Measurements from ENCODE around the gene EMC1. TPM values are rescaled to one million over a fixed set of nuclear protein-coding genes. Genes with fewer than 3 reads are reported as not detected.

EMC1 gene
- polyA plus RNA-seq, 1 of the 3 experiments (the other 2 are of a cell fraction) = 87.6 TPM

- Histone ChIP-seq H3K4me3 (ENCODE audit: low read depth in 2 of 2, low read length in 1 of 2) (no peak overlapping the region), H3F3A (replicated peaks; ENCODE audit: insufficient read depth) (peaks cover 10% of the 10 kb centered on the region), H3K36me3 (replicated peaks in 1 of 2; ENCODE audit: control insufficient read depth in 1 of 2, insufficient read depth in 2 of 2, low read length in 1 of 2) (peaks cover 80 to 84% of the 10 kb centered on the region in 2 experiments), H3K4me1 (ENCODE audit: control insufficient read depth in 1 of 2, insufficient read depth in 2 of 2, low read depth in 1 of 2, low read length in 1 of 2) (no peaks in the 10 kb centered on the region), H2AFZ (ENCODE audit: low read depth) (no peak overlapping the region), H3K27me3 (ENCODE audit: insufficient read depth) (no peaks in the 10 kb centered on the region), H3K4me2 (no peak overlapping the region), H3K9me3 (no peaks in the 10 kb centered on the region), H3K79me2 (ENCODE audit: insufficient read depth) (no peaks in the 10 kb centered on the region; the same call in 1 of the 2 replicates), H3K27ac (ENCODE audit: low read depth in 2 of 2, low read length in 1 of 2) (no peak overlapping the region), H4K20me1 (ENCODE audit: insufficient read depth) (0 out of 2 replicates have a peak, but pooled peaks cover 3% of the 10 kb centered on the region), H3K9ac (no peak overlapping the region), H3K9me2 (no peaks in the 10 kb centered on the region)
- no peak for DNase-seq
- ChIA-PET POLR2A (no interaction called here), CTCF (interaction anchor here (0.6 to 1.8 kb wide), 4 partner anchors 49 to 473 kb away, joined by 3 to 4 read pairs (median 3); no protein-coding TSS in a partner anchor)
- TF ChIP-seq ELF1 (IDR thresholded peaks at IDR 0.05) = no peak
- no peak for TF ChIP-seq YY1 (IDR thresholded peaks at IDR 0.05; ENCODE audit: low read depth)
- TF ChIP-seq USF2 (IDR thresholded peaks at IDR 0.05; ENCODE audit: borderline replicate concordance, low read depth, low read length) = no peak
- no peak for TF ChIP-seq MXI1 (IDR thresholded peaks at IDR 0.05; ENCODE audit: low read depth, low read length)
- no peak for TF ChIP-seq FOSL2 (IDR thresholded peaks at IDR 0.05; ENCODE audit: borderline replicate concordance, low read depth)
- TF ChIP-seq FOXM1 (IDR thresholded peaks at IDR 0.05; ENCODE audit: low read depth) = no peak
- no peak for TF ChIP-seq ZBTB33 (IDR thresholded peaks at IDR 0.05; ENCODE audit: borderline replicate concordance, low read depth)
- TF ChIP-seq JUND (IDR thresholded peaks at IDR 0.05) = no peak
- no peak for TF ChIP-seq REST (IDR thresholded peaks at IDR 0.05; ENCODE audit: low read depth, low read length)
- no peak for TF ChIP-seq GATA2 (CRISPR knock-in tag; IDR thresholded peaks at IDR 0.05)
- no peak for TF ChIP-seq TAF1 (IDR thresholded peaks at IDR 0.05; ENCODE audit: borderline replicate concordance, low read depth, low read length)
- no peak for TF ChIP-seq IRF3 (IDR thresholded peaks at IDR 0.05; ENCODE audit: low read depth, low read length)
- TF ChIP-seq FOXJ3 (CRISPR knock-in tag; IDR thresholded peaks at IDR 0.05) = no peak
- no peak for TF ChIP-seq RFX5 (IDR thresholded peaks at IDR 0.05; ENCODE audit: low read length)
- TF ChIP-seq TEAD4 (IDR thresholded peaks at IDR 0.05; ENCODE audit: borderline replicate concordance, insufficient read depth) = no peak
- no peak for TF ChIP-seq MEF2A (IDR thresholded peaks at IDR 0.05; ENCODE audit: borderline replicate concordance, low read depth)
- TF ChIP-seq MAX (IDR thresholded peaks at IDR 0.05; ENCODE audit: low read depth) = no peak
- TF ChIP-seq SIN3A (IDR thresholded peaks at IDR 0.05; ENCODE audit: borderline replicate concordance, low read depth, low read length) = no peak
- no peak for TF ChIP-seq RCOR1 (IDR thresholded peaks at IDR 0.05; ENCODE audit: low read length)
- TF ChIP-seq PBX3 (IDR thresholded peaks at IDR 0.05) = no peak
- 100% methylated on average over 2 of the region's 2 CpGs for WGBS (ENCODE audit: low lambda C conversion rate)
These were observed 73.5 kb downstream of the EMC1 start for GRCh38 chr1:19177811-19178210.

Data from SK-N-SH (cell line).